Thoracic aorta endothelial cell (primary cell): ENCODE results near the gene SPAG7. TPM values are rescaled to one million over a fixed set of nuclear protein-coding genes. Genes with fewer than 3 reads are reported as not detected.

Experiments used
- small RNA-seq: library from RNA; depleted of rRNA; stranded (forward); fragments of <200 nt; gene quantifications from one replicate; pipeline ENCODE3, GENCODE V24; 2012
- total RNA-seq: library from RNA; depleted of rRNA; stranded (reverse); fragments of >200 nt; gene quantifications from 2 replicates; pipeline ENCODE4 v1.2.3, GENCODE V29; 2012

Gene SPAG7, protein sequence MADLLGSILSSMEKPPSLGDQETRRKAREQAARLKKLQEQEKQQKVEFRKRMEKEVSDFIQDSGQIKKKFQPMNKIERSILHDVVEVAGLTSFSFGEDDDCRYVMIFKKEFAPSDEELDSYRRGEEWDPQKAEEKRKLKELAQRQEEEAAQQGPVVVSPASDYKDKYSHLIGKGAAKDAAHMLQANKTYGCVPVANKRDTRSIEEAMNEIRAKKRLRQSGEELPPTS
- total RNA-seq: 33.9 and 43.0 TPM in 2 replicates

DNA sequence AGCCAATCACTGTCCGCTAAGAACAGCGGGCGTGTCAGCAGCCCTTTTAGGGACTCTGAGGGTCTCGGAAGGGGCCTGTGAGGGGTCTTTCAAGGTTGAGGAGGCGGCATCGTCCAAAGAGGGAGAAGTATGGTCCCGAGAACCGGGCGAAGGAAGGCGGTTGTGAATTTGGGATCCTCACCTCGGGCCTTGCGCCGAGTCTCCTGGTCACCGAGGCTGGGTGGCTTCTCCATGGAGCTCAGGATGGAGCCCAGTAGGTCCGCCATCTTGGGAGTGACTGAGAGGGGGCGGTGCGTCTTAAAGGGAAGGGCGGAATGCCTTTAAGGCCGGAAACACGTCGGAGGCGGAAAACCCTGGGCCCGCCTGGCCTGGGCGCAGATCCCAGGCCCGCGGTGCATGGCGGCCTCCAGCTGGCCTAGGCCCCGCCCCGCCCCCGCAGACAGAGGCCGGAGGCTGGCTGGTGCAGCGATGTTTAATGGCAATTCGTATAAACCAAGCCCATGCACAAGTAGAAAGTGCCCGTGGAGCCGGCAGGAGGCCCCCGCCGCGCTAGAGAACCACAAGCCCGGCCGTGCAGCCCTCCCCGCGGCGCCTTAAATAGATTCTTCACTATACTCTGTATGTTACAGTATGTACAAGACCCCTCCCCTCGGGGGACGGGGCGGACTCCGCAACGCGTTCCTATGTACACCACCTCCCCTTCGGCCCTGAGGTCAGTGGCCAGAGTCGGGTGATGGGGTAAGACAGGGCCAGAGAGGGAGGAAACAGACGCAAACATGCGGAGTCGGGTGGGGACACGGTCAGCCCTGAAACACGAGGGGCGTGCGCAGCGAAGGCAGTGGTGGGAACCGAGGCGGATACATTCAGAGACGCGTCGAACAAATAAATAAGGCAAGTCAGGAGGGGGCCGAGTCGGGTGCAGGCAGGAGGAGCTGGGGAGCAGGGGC lies at the start of gene SPAG7:
SPAG7 (minus strand) TSS at position 279 of the 947 bp plus-strand sequence; CDS start at position 266, 13 bp downstream.

DNA sequence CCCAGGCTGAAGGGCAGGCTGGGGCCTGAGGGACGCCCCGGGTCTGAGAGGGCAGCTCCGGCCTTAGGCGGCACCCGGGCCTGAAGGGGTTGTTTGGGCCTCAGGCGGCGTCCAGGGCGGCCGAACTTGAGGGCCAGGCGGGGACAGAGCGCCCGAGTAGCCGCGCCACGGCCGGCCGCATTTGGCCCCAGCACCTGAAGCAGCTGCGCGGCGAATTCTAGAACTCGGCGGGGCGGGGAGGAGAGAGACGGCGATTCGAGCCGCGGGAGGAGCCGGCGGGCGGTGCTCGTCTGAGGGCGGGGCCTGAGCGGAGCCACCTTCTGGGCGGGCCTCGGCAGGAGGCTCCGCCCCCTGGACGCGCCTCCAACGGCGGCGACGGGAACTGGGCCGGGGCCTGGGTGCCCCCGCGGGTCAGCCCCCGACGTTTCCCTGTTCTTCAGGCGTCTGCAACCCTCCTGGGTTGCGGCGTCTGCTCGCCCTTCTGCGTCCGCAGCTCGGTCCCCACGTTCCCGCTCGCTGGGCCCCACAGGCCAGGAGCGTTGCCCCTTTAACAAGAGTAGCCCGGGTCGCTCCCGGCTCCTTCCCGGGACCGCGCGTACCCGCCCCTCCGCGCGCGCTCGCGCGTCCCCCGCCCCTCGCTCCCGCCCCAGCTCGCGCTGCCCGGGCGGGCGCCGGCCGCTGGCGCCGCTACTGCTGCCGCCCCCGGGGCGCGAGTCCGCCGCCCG lies 29.8 kb upstream of the SPAG7 start, which contains the start of the genes INCA1 and KIF1C:
INCA1 (minus strand) TSS at position 221 of the 725 bp plus-strand sequence. CDS start 3,085 bp downstream, outside the sequence.
KIF1C (plus strand) TSS at position 649 of the 725 bp plus-strand sequence. CDS start 2,297 bp downstream, outside the sequence.

GRCh38 chr17:4986951-4987766 lies 19.5 kb upstream of the SPAG7 start, which contains the start of gene CAMTA2:
CAMTA2 (minus strand) TSS chr17:4987675; CDS start chr17:4986222, 1,453 bp downstream.

DNA sequence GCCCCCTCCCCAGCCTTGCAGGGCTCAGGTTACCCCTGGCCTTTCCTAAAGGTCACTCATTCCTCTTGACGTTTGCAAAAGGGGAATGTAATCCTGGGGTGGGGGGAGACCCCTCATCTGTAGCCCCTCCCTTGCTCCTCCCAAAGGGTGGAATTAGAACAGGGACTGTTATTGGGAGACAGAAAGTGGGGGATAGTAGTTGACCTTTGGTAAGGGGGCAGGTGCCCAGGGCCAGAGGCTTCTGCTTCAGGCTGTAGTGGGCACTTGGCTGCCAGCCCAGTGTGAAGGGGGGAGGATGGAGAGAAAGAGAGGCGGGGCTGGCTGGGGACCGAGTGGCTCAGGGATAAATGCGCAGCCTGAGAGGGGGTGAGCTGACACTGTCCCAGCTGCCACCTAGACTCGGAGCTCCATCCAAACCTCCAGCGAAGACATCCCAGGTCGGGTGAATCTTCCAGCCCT lies 16.8 kb downstream of the SPAG7 start, which contains the start of gene ENO3:
ENO3 (plus strand) TSS at position 374 of the 459 bp plus-strand sequence. CDS start 711 bp downstream, outside the sequence.

DNA sequence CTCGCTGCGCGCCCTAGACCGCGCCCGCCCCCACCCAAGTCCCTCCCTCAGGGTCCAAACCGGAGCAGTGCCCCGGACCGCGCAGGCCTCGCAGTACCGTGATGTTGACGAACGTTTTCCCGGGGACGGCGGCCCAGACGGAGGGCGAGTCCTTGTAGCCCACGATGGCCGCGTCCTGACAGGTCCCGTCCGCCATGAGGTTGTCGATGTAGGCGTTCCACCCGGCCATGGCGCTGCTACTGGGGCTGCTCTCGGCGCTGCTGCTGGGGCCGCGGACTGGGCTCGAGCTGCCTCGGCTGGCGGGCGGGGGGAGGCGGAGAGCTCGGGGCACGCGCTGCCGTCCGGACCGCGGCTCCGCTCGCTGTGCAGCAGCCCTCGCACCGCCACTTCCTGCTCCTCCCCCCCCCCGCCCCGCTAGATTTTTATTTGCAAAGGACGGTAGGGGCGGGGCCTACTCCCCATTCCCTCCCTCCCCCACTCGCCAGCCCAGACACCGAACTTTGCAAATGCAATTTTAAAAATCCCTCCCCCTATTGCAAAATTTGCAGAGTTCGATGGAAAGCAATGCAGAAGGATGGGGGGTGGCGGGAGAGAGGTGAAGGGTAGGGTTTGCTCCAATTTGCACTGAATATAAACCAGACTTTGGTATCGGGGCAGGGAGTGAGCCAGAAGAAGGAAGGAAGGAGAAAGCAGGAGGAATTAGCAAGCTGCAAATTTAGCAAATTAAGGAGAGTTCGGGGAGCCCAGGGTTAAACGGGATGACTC lies 19.3 kb downstream of the SPAG7 start, which contains the start of gene PFN1:
PFN1 (minus strand) TSS at position 365 of the 765 bp plus-strand sequence; CDS start at position 229, 136 bp downstream.

DNA sequence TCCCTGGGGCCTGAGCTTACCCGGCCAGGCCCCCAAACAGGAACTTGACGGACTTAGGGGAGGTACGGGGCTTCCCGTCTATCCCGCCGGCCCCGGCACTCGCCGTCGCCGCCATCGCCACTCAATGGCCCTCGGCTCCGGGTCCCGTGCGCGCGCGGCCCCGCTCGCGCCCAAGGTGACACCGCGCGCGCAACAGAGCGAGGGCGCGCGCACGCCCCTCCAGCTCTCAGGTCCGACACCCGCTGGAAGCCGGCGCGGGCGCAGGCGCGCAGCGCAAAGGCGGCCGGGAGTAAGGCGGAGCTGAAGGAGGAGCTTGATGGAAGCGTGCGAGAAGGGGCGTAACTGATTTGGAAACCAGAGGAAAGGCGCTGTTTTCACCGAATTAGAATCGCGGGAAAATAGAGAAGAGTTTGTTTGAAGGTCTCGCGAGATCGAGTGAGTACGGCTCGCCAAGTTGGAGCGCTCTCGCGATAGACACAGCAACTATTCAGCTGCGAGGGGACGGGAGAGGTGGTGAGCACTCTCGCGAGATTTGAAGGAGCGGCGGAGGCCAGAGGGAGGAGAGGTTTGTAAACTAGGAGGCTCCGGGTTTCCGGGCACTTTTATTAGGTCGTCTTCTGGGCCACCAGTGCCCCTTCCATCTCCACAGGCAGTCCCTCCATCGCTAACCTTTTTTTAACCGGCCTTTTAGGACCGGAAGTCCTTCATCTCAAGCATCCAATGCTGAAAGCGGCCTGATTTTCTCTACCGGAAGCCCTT lies 27.6 kb downstream of the SPAG7 start, which contains the start of the genes RNF167 and SLC25A11:
RNF167 (plus strand) TSS at position 473 of the 759 bp plus-strand sequence. CDS start 642 bp downstream, outside the sequence.
SLC25A11 (minus strand) TSS at position 251 of the 759 bp plus-strand sequence; CDS start at position 115, 136 bp downstream.

GRCh38 chr17:4931963-4932362 lies 35.7 kb downstream of the SPAG7 start, which contains the start of gene GP1BA:
GP1BA (plus strand) TSS chr17:4932277; CDS start chr17:4932605, 328 bp downstream.

Small RNA genes within 50 kb of the gene (small RNA-seq; reads per million reads assigned to genes)
- not detected for gene MIR6864
- not detected for gene MIR6865

Other genes with a start within 250 kb of the SPAG7 start
- 12.0 and 14.9 TPM in 2 replicates for gene MED11, start 236.4 kb downstream of the SPAG7 start, total RNA-seq
- 0.27 TPM in 1 of 2 replicates, not detected in the other for gene ZMYND15, start 228.0 kb downstream of the SPAG7 start, total RNA-seq
- gene CXCL16, start 227.9 kb downstream of the SPAG7 start, total RNA-seq: 2.8 and 5.6 TPM in 2 replicates
- not detected in 2 replicates for gene TM4SF5, start 195.9 kb downstream of the SPAG7 start, total RNA-seq
- gene VMO1, start 181.5 kb downstream of the SPAG7 start, total RNA-seq: 0.57 and 0.93 TPM in 2 replicates
- gene GLTPD2, start 178.9 kb downstream of the SPAG7 start, total RNA-seq: not detected in 2 replicates
- gene PSMB6, start 171.7 kb downstream of the SPAG7 start, total RNA-seq: 140 and 154 TPM in 2 replicates
- 27.9 and 28.6 TPM in 2 replicates for gene PLD2, start 160.7 kb downstream of the SPAG7 start, total RNA-seq
- gene MINK1, start 134.5 kb downstream of the SPAG7 start, total RNA-seq: 41.5 and 49.9 TPM in 2 replicates
- gene C17orf107, start 68.3 kb downstream of the SPAG7 start, total RNA-seq: 0.50 and 0.80 TPM in 2 replicates
- gene CHRNE, start 64.7 kb downstream of the SPAG7 start, total RNA-seq: 0.13 and 0.43 TPM in 2 replicates
- not detected in 2 replicates for gene GP1BA, start 35.5 kb downstream of the SPAG7 start, total RNA-seq
- gene SLC25A11, start 27.8 kb downstream of the SPAG7 start, total RNA-seq: 43.7 and 45.5 TPM in 2 replicates
- gene RNF167, start 27.5 kb downstream of the SPAG7 start, total RNA-seq: 25.3 and 26.6 TPM in 2 replicates
- 587 and 743 TPM in 2 replicates for gene PFN1, start 19.3 kb downstream of the SPAG7 start, total RNA-seq
- 1.6 and 2.4 TPM in 2 replicates for gene ENO3, start 16.7 kb downstream of the SPAG7 start, total RNA-seq
- 14.4 and 18.5 TPM in 2 replicates for gene CAMTA2, start 19.9 kb upstream of the SPAG7 start, total RNA-seq
- gene INCA1, start 29.7 kb upstream of the SPAG7 start, total RNA-seq: 0.22 and 0.27 TPM in 2 replicates
- 86.4 and 132 TPM in 2 replicates for gene KIF1C, start 30.1 kb upstream of the SPAG7 start, total RNA-seq
- gene SLC52A1, start 67.6 kb upstream of the SPAG7 start, total RNA-seq: 0.07 TPM in 1 of 2 replicates, not detected in the other
- gene ZFP3, start 110.7 kb upstream of the SPAG7 start, total RNA-seq: 1.7 and 2.4 TPM in 2 replicates
- gene ZNF232, start 144.1 kb upstream of the SPAG7 start, total RNA-seq: 6.7 and 7.7 TPM in 2 replicates
- gene USP6, start 148.2 kb upstream of the SPAG7 start, total RNA-seq: under 0.01 TPM in 1 of 2 replicates, not detected in the other
- gene ZNF594, start 224.1 kb upstream of the SPAG7 start, total RNA-seq: 5.2 and 6.7 TPM in 2 replicates